ENCODE data around the gene SLC23A1. TPM values are rescaled to one million over a fixed set of nuclear protein-coding genes. Genes with fewer than 3 reads are reported as not detected.
A peak's percentile ranks its signal among the peaks of the same experiment; 100 is the strongest.
"Not testable (repeated sequence)": the region's sequence is repeated elsewhere in the genome, so short reads cannot be mapped to it uniquely, and the experiment has no call there.

Gene SLC23A1
- total RNA-seq, 4 donors from 2014 or later = not detected

GRCh38 chr5:139413963-139414362, 30.9 kb upstream of the SLC23A1 start:
- H3K4me1 ChIP-seq = peaks cover 5 to 57% (median 30%) of the 10 kb centered on the region in 3 donors
- WGBS, 2 donors (ENCODE audit: low coverage in 1 of 2) = 64 to 70% methylated on average over 6 of the region's 6 CpGs
- no peaks in the 10 kb centered on the region for H3K9me3 ChIP-seq
- no peak for ATAC-seq
- no peak for TF ChIP-seq POLR2AphosphoS5 (IDR thresholded peaks at IDR 0.05)
- TF ChIP-seq POLR2A (IDR thresholded peaks at IDR 0.05) = no peak
- TF ChIP-seq EP300 (IDR thresholded peaks at IDR 0.05) = no peak
- TF ChIP-seq, protein P1, sequence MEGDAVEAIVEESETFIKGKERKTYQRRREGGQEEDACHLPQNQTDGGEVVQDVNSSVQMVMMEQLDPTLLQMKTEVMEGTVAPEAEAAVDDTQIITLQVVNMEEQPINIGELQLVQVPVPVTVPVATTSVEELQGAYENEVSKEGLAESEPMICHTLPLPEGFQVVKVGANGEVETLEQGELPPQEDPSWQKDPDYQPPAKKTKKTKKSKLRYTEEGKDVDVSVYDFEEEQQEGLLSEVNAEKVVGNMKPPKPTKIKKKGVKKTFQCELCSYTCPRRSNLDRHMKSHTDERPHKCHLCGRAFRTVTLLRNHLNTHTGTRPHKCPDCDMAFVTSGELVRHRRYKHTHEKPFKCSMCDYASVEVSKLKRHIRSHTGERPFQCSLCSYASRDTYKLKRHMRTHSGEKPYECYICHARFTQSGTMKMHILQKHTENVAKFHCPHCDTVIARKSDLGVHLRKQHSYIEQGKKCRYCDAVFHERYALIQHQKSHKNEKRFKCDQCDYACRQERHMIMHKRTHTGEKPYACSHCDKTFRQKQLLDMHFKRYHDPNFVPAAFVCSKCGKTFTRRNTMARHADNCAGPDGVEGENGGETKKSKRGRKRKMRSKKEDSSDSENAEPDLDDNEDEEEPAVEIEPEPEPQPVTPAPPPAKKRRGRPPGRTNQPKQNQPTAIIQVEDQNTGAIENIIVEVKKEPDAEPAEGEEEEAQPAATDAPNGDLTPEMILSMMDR (IDR thresholded peaks at IDR 0.05) = no peak
- peak overlapping the region; percentile 69 to 82 (median 78) for H3K27ac ChIP-seq
- no peak overlapping the region for H3K4me3 ChIP-seq
- H3K27me3 ChIP-seq = no peaks in the 10 kb centered on the region
- H3K36me3 ChIP-seq = peaks cover 0 to 29% of the 10 kb centered on the region in 2 donors

DNA sequence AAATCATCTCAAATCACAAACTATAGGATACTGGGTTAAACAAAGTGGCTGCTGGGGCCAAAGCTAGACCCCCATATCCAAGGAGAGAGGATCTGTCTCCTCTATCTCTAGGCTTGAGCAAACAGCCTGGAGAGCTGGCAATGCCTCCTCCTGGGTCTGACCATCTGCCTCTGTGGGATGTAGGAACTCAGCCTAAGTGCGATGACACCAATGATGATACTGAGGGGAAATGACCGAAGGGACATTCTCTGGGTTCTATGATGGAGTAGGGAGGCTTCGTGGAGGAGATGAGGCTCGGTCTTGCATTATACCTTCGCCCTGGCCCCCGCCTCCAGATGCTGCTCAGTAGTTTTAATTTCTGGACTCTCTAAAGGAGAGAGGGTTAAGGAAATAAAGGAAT, 30.1 kb upstream of the SLC23A1 start:
- Histone ChIP-seq H3K4me3 (no peak overlapping the region), H3K9me3 (no peaks in the 10 kb centered on the region), H3K36me3 (peaks cover 0 to 28% of the 10 kb centered on the region in 2 donors), H3K4me1 (peaks cover 5 to 49% (median 30%) of the 10 kb centered on the region in 3 donors), H3K27ac (peak overlapping the region in 2 of 4 donors; percentile 76 to 82), H3K27me3 (no peaks in the 10 kb centered on the region)
- TF ChIP-seq POLR2A (IDR thresholded peaks at IDR 0.05) (no peak), EP300 (IDR thresholded peaks at IDR 0.05) (no peak), POLR2AphosphoS5 (IDR thresholded peaks at IDR 0.05) (no peak)
- TF ChIP-seq, protein P1 (IDR thresholded peaks at IDR 0.05) = no peak
- ATAC-seq = no peak
- WGBS, 2 donors (ENCODE audit: low coverage in 1 of 2) = 90 to 95% methylated on average over 5 to 6 of the region's 6 CpGs

GRCh38 chr5:139410993-139411828, 28.1 kb upstream of the SLC23A1 start:
- WGBS, 2 donors (ENCODE audit: low coverage in 1 of 2) = 42 to 64% methylated on average over 6 to 15 of the region's 17 CpGs

GRCh38 chr5:139410121-139410992, 27.3 kb upstream of the SLC23A1 start:
- no peak overlapping the region for H3K4me3 ChIP-seq
- no peaks in the 10 kb centered on the region for H3K9me3 ChIP-seq
- H3K27me3 ChIP-seq = no peaks in the 10 kb centered on the region
- TF ChIP-seq EP300 (IDR thresholded peaks at IDR 0.05) (no peak), POLR2A (IDR thresholded peaks at IDR 0.05) (no peak), POLR2AphosphoS5 (IDR thresholded peaks at IDR 0.05) (no peak)
- TF ChIP-seq, protein P1 (IDR thresholded peaks at IDR 0.05) = no peak
- no peak for ATAC-seq
- peaks cover 0 to 21% (median 12%) of the 10 kb centered on the region in 3 donors for H3K4me1 ChIP-seq
- peaks cover 0 to 28% of the 10 kb centered on the region in 2 donors for H3K36me3 ChIP-seq
- 49 to 53% methylated on average over 5 to 6 of the region's 6 CpGs for WGBS, 2 donors (ENCODE audit: low coverage in 1 of 2)
- H3K27ac ChIP-seq = peak overlapping the region in 3 of 4 donors; percentile 15 to 68 (median 36)

More at GRCh38 chr5:139410993-139411828, 28.1 kb upstream of the SLC23A1 start:
- H3K4me1 ChIP-seq = peaks cover under 1 to 30% (median 17%) of the 10 kb centered on the region in 3 donors
- H3K27ac ChIP-seq = peak overlapping the region in 3 of 4 donors; percentile 15 to 68 (median 36)
- no peaks in the 10 kb centered on the region for H3K9me3 ChIP-seq
- peaks cover 0 to 28% of the 10 kb centered on the region in 2 donors for H3K36me3 ChIP-seq
- TF ChIP-seq POLR2AphosphoS5 (IDR thresholded peaks at IDR 0.05) (no peak), EP300 (IDR thresholded peaks at IDR 0.05) (no peak), POLR2A (IDR thresholded peaks at IDR 0.05) (no peak)
- TF ChIP-seq, protein P1 (IDR thresholded peaks at IDR 0.05) = no peak
- H3K27me3 ChIP-seq = no peaks in the 10 kb centered on the region
- ATAC-seq = no peak
- no peak overlapping the region for H3K4me3 ChIP-seq

GRCh38 chr5:139409116-139409515, 26.0 kb upstream of the SLC23A1 start:
- peaks cover 0 to 15% (median 0%) of the 10 kb centered on the region in 3 donors for H3K4me1 ChIP-seq
- not testable (repeated sequence) for H3K9me3 ChIP-seq, H3K27me3 ChIP-seq, ATAC-seq, H3K27ac ChIP-seq, H3K4me3 ChIP-seq
- peaks cover 0 to 28% of the 10 kb centered on the region in 2 donors for H3K36me3 ChIP-seq
- WGBS, 2 donors (ENCODE audit: low coverage in 1 of 2) = 90 to 100% methylated on average over 3 of the region's 5 CpGs
